Astrocyte (in vitro differentiated cells and primary cell): Measurements from ENCODE around the gene CNPY2. TPM values are rescaled to one million over a fixed set of nuclear protein-coding genes. Genes with fewer than 3 reads are reported as not detected.

Source experiments
- DNase-seq: peaks from one replicate; pipeline ENCODE4 v3.0.0-alpha.2; 2010; ENCODE audit warnings: low read depth
- FAIRE-seq: peaks from 2 replicates; lab custom pipeline; 2011; peaks lifted over from hg19 to GRCh38; lab: Jason Lieb, UNC
- H2AFZ ChIP-seq: 2 replicates; pipeline ENCODE4 v1.6.0; 2012; ENCODE audit warnings: low read depth, low read length, inconsistent platforms
- H3K27ac ChIP-seq: 2 replicates; pipeline ENCODE4 v1.5.1; 2011; ENCODE audit warnings: low read depth, low read length, inconsistent platforms
- H3K27me3 ChIP-seq: 2 replicates; pipeline ENCODE4 v1.6.0; 2011; ENCODE audit warnings: low read length, inconsistent platforms; ENCODE audit not compliant: insufficient read depth
- H3K36me3 ChIP-seq: 2 replicates; pipeline ENCODE4 v1.5.1; 2011; ENCODE audit warnings: low read length, inconsistent platforms; ENCODE audit not compliant: insufficient read depth
- H3K4me1 ChIP-seq: 2 replicates; pipeline ENCODE4 v1.5.1; 2011; ENCODE audit warnings: low read length, inconsistent platforms; ENCODE audit not compliant: insufficient read depth
- H3K4me2 ChIP-seq: 2 replicates; pipeline ENCODE4 v1.6.0; 2012; ENCODE audit warnings: low read length, inconsistent platforms
- H3K4me3 ChIP-seq: 2 replicates; pipeline ENCODE4 v1.5.1; 2011; ENCODE audit warnings: low read depth, mild to moderate bottlenecking, low read length, inconsistent platforms; ENCODE audit not compliant: insufficient read depth
- H3K79me2 ChIP-seq: 2 replicates; pipeline ENCODE4 v1.6.0; 2012; ENCODE audit warnings: mild to moderate bottlenecking, low read length, inconsistent platforms; ENCODE audit not compliant: insufficient read depth
- H3K9ac ChIP-seq: 2 replicates; pipeline ENCODE4 v1.6.0; 2012; ENCODE audit warnings: mild to moderate bottlenecking, low read length, inconsistent platforms
- H3K9me3 ChIP-seq: 2 replicates; pipeline ENCODE4 v1.5.1; 2012; ENCODE audit warnings: low read depth, mild to moderate bottlenecking, low read length, inconsistent platforms; ENCODE audit not compliant: insufficient read depth
- H4K20me1 ChIP-seq: 2 replicates; pipeline ENCODE4 v1.6.0; 2012; ENCODE audit warnings: low read length, inconsistent platforms; ENCODE audit not compliant: insufficient read depth
- H3K27ac Mint-ChIP-seq: one replicate; pipeline ENCODE4 v1.8.0; 2021; ENCODE audit warnings: mild to moderate bottlenecking, mixed read lengths; ENCODE audit not compliant: unreplicated experiment
- H3K27me3 Mint-ChIP-seq: one replicate; pipeline ENCODE4 v1.8.0; 2021; ENCODE audit warnings: low read depth, mixed read lengths; ENCODE audit not compliant: unreplicated experiment
- H3K36me3 Mint-ChIP-seq: one replicate; pipeline ENCODE4 v1.8.0; 2021; ENCODE audit warnings: low read depth, mixed read lengths; ENCODE audit not compliant: unreplicated experiment
- H3K4me1 Mint-ChIP-seq: one replicate; pipeline ENCODE4 v1.8.0; 2021; ENCODE audit warnings: low read depth, mixed read lengths; ENCODE audit not compliant: unreplicated experiment
- H3K4me3 Mint-ChIP-seq: one replicate; pipeline ENCODE4 v1.8.0; 2021; ENCODE audit warnings: mild to moderate bottlenecking, moderate library complexity, mixed read lengths; ENCODE audit not compliant: unreplicated experiment
- H3K9me3 Mint-ChIP-seq: one replicate; pipeline ENCODE4 v1.8.0; 2021; ENCODE audit warnings: mild to moderate bottlenecking, mixed read lengths; ENCODE audit not compliant: unreplicated experiment
- CTCF ChIP-seq: IDR thresholded peaks from 2 replicates; pipeline ENCODE4 v1.5.1; 2011; ENCODE audit warnings: low read depth, mild to moderate bottlenecking, inconsistent platforms, low read length, moderate library complexity; ENCODE audit not compliant: insufficient read depth
- EZH2 ChIP-seq: IDR thresholded peaks from 2 replicates; pipeline ENCODE4 v1.6.1; 2012; ENCODE audit warnings: mild to moderate bottlenecking, low read length, inconsistent platforms; ENCODE audit not compliant: insufficient read depth
- total RNA-seq: library from RNA; stranded (reverse); gene quantifications from 2 replicates; pipeline ENCODE4 v1.2.1, GENCODE V29; 2021

CNPY2 gene
- total RNA-seq, 1 donor from 2014 or later: 187 TPM

- Histone ChIP-seq H3K9ac (no peak overlapping the region), H3K9me3 (no peaks in the 10 kb centered on the region), H3K79me2 (peaks cover 19% of the 10 kb centered on the region), H4K20me1 (no peaks in the 10 kb centered on the region), H3K36me3 (peaks cover 36% of the 10 kb centered on the region), H3K27ac (no peak overlapping the region), H3K4me2 (no peak overlapping the region), H3K4me3 (no peak overlapping the region), H2AFZ (no peak overlapping the region), H3K27me3 (no peaks in the 10 kb centered on the region), H3K4me1 (peaks cover 8% of the 10 kb centered on the region)
- Mint-ChIP-seq H3K4me3 (no peak overlapping the region), H3K9me3 (no peaks in the 10 kb centered on the region), H3K36me3 (peaks cover 12% of the 10 kb centered on the region), H3K4me1 (peaks cover 6% of the 10 kb centered on the region), H3K27me3 (no peaks in the 10 kb centered on the region), H3K27ac (no peak overlapping the region)
- FAIRE-seq: no peak
- TF ChIP-seq EZH2 (no peak), CTCF (no peak)
- no peak for DNase-seq
Observed at GRCh38 chr12:56304872-56305590, 10.8 kb downstream of the CNPY2 start.

- TF ChIP-seq CTCF (no peak), EZH2 (no peak)
- Histone ChIP-seq H3K4me3 (no peak overlapping the region), H3K36me3 (peaks cover 34% of the 10 kb centered on the region), H3K4me2 (no peak overlapping the region), H3K27ac (no peak overlapping the region), H3K27me3 (no peaks in the 10 kb centered on the region), H3K4me1 (peaks cover 9% of the 10 kb centered on the region), H4K20me1 (peaks cover 2% of the 10 kb centered on the region), H3K9ac (no peak overlapping the region), H2AFZ (no peak overlapping the region), H3K9me3 (no peaks in the 10 kb centered on the region), H3K79me2 (peaks cover 25% of the 10 kb centered on the region)
- peaks cover 6% of the 10 kb centered on the region for H3K4me1 Mint-ChIP-seq
- FAIRE-seq: no peak
- H3K27me3 Mint-ChIP-seq: no peaks in the 10 kb centered on the region
- peak overlapping the region; percentile 47 for H3K27ac Mint-ChIP-seq
- H3K36me3 Mint-ChIP-seq: peaks cover 10% of the 10 kb centered on the region
- H3K4me3 Mint-ChIP-seq: no peak overlapping the region
- DNase-seq: no peak
- H3K9me3 Mint-ChIP-seq: no peaks in the 10 kb centered on the region
Observed at GRCh38 chr12:56304276-56304675, 11.5 kb downstream of the CNPY2 start.
